Measurements from ENCODE around the gene SERGEF. TPM values are rescaled to one million over a fixed set of nuclear protein-coding genes. Genes with fewer than 3 reads are reported as not detected.
A peak's percentile ranks its signal among the peaks of the same experiment; 100 is the strongest.

SERGEF gene
- total RNA-seq, 1 experiment from 2014 or later, result 30.8 TPM

DNA sequence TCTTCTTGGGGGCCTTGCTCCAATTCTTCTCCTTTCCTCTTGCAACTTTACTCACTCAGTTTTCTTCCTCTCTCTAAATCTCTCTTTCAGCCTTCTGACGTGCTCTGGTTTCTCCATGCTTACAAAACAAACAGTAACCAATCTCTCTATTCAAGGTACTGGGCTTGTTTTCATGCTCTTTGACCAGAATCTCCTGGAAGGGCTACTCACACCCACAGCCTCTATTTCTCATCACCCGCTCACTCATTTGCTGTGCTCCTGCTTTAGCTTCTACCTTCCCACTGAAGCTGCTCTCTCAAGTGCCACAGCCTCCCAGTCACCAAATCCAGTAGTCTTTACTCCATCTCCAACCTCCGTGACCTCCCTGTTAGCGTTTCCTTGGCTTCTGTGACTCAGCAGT, 60.4 kb downstream of the SERGEF start:
- peak; percentile 7 for DNase-seq (ENCODE audit: low read depth)

DNA sequence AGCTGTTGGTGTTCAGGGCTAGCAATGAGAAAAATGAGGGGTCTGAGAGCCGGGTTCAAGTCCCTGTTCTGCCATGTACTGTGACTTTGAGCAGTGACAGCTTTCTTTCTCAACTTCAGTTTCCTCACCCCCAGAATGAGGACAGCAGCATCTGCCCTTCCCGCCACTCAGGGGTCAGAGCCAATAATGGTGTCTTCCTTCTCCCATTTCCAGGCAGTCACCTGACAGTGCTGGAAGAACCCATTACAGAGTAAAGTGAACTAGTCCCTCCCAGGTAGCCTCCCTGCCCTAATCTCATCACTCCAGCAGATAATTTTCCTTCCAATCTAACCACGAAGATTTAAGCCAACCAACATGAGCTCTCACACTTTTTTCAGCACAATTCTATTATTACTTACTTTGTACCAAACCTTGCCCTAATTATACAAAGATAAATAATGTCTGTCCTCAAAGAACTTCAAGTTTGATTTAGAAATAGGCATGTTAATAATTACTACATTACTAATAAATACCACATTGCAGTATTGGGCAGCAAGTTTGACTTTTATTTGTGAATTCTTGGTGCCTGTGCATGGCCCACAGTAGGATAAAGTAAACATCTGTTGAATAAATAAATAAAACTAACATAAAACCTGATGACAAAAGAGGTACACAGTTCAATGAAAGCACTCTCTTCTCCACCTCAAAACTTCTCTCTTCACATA, 61.0 kb downstream of the SERGEF start:
- no peak for DNase-seq (ENCODE audit: low read depth)

DNA sequence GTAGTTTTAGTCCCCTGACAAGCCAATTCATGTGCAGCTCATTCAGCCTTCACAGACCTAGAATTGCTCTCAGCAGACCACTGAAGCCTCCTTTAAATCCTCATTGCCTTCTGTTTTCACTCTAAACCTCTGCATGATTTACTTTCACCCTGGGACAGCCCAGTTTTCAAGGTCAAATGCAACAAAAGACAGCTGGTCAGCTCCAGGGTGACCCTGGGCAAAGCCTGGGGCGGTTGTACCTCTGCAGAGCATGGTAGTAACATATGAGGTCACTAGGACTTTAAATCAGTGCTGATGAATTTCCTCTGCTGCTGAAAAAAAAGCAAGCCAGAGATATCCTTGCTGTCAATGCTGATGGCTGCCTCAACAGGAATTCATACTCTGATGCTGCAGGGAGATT, 62.2 kb downstream of the SERGEF start:
- DNase-seq (ENCODE audit: low read depth), result no peak

DNA sequence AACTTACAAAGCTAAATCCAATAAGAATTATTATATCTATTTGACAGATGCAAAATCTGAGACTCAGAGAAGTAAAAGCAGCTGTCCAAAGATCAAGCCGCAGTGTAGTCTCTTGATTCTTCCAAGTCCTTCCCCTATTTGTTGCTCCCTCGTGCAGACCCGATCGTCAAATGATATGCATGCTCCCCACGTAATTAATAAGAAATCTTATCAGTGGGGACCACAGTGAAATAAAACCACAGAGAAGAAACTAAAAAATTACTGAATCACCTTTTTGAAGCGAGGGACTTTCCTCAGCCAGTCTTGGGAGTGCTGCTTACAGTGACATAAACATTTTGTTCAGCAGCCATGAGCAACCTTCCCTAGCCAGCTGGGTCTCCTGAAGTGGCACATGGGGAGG, 64.6 kb downstream of the SERGEF start:
- no peak for DNase-seq (ENCODE audit: low read depth)

DNA sequence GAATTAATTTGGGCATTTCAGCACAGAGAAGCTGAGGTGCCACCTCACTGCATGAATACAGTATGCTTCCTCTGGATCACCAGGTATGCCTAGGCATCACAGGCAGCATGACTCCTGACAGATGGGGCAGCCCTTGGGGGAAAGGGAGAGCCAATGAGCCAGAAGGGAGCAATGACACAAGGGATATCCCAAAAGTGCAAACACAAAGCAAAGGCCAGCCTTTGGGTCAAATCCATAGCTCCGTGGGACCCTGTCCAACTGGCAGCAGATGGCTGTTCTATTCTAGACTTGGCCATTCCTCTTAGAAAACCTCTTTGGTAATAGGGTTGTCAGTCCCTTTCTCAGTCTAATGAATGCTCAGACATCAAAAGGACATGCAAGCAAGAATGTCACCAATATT, 73.3 kb downstream of the SERGEF start:
- DNase-seq (ENCODE audit: low read depth), result no peak

DNA sequence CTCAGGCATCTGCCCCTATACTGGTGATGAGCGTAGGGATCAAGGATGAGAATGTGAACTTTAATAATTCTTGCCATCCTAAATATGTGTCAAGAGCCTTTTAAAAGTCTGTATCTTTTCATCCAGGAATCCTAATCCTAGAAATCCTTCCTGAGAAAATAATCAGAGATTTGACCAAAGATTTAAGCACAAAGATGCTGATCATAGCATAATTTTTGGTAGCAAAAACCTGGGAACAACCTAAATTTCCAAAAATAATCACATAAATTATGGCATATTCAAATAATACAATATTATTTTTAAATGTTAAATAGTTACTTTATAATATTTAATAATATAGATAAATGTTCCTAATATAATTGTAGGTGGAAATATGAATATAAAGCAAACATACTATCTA, 76.1 kb downstream of the SERGEF start:
- no peak for DNase-seq (ENCODE audit: low read depth)

DNA sequence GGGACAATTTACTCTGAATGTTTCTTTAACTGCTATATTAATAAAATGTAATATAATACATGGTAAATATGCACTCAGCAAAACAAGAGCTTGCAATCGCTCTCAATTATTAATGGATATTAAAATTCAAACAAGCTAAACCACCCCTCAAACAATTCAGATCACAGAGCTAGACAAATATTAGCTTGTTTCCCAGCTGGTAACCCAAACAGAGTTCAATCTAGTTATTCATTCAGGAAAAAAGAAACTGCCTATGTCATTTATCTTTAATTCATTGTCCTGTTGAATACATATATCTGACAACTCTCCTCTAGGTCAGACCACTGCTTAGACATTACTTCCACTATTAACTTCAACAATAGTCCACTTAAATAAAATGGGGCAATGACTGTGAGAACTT, 78.7 kb downstream of the SERGEF start:
- DNase-seq (ENCODE audit: low read depth), result no peak

DNA sequence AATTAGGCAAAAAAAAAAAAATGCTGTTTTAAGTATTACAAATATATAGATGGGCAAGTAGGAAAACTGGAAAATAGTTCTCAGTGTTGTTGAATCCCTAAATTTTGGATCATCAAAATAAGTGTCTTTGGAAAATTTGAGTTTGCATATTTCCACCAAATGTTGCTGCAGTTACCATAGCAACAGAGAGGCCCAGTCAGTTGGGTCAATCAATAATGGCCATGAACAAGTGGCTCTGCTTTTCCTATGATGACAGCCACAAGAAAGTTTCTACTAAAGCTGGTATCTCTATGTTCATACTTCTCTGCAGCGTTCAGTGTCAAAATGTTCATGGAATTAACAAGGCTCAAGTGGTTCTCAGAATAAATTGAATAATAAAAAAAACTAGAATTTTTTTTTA, 79.1 kb downstream of the SERGEF start:
- DNase-seq (ENCODE audit: low read depth), result no peak

DNA sequence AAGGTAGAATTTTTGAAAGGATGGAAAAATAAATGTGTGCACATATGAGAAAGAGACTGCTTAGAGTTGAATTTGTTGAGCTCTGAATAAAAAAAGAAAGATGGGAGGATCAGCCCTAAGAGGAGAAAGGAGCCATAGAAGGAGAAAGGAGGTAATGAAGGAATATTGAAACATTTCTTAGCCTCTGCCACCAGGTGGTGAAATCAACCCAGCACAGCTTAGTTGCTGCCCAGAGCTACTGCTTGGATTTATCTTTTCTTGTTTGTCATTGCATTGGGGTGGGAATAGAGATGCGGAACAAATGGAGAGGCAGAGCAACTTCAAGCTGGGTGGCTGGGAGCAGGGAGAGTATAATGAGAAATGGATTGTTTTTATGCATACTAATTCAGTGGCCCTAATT, 80.4 kb downstream of the SERGEF start:
- no peak for DNase-seq (ENCODE audit: low read depth)

DNA sequence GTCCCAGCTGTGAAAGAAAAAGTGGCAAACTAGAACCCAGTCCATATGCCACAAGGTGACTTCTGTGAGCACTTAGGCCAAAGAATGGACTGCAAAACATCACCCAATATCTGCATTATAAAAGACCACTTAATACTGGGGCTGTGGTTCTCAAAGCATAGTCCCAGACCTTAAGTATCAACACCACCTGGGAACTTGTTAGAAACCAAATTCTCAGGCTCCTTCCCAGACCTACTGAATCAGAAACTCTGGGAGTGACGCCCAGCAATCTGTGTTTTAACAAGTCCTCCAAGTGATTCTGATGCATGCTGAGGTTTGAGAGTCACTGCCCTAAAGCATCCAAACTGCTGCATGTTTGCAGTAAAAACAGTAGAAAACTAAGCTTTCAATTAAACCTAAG, 81.3 kb downstream of the SERGEF start:
- DNase-seq (ENCODE audit: low read depth), result no peak

DNA sequence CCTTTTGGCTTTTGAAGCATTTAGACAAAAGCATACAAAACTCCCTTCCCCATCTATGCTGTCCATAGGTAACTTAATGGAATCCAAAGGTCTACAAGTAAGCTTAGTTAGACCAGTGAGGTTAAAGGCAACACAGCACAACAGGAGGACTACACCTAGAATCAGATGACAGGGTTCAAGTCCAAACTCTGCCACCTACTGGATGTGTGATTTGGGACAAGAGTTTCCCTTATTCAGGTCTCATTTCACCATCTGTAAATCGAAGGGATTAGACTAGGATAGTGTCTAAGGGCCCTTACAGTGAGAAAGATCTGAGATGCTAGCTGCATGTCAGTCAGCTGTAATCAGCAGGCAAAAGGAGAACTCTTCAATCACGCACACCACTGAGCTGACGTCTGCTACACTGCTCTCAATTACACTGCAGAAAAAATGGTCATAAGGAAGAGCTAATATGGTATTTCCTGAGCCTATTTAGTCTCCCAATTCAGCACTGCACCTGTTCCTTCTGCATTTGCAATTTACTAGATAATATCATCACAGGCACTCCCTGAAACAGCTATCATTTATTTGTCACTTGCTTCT, 82.2 kb downstream of the SERGEF start:
- no peak for DNase-seq (ENCODE audit: low read depth)

DNA sequence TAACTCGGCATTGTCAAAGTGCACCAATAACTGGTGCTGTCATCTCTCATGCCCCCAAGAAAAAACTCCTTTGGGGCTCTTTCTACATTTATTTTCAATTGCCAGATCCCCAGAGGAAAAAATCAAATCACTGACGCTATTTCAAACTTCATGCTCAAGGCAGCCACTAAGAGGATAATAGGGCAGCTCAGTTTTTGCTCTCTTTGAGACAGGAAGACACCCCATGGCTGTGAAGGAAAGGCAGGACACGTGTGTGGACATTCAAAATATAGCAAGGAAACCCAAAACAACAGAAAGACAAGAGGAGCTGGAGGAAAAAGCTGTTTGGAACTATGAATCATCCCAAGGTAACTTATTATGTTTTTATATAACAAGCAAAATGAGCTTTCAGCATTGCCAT, 83.7 kb downstream of the SERGEF start:
- DNase-seq (ENCODE audit: low read depth), result no peak

DNA sequence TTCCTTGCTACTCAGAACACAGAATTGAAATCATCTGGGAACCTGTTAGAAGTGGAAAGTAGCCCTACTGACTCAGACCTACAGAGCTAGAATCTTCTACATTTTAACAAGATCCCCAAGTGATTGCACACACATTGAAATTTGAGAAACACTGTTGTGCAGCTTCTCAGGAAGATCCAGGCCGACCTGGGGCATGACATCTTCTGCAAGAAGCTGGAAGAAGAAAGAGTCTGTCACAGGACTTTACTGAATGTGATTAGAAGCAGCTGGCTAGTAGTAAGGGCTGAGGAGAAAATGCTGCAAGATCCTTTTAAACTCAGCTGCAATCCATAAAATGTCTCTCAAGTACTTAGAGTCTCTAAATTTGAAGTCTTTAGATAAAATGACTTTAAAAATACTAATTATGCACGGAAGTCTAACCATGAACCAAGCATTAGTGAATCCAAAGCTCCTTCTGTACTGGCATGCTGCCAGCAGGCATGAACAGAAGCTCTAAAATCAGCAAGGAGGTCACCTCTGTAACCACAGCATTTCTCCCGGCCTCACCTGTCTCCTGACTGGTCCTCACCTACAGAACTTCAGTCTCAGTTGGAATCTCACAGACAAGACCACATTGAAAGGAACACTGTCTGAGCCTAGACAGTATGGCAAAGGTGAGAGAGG, 85.0 kb downstream of the SERGEF start:
- no peak for DNase-seq (ENCODE audit: low read depth)

DNA sequence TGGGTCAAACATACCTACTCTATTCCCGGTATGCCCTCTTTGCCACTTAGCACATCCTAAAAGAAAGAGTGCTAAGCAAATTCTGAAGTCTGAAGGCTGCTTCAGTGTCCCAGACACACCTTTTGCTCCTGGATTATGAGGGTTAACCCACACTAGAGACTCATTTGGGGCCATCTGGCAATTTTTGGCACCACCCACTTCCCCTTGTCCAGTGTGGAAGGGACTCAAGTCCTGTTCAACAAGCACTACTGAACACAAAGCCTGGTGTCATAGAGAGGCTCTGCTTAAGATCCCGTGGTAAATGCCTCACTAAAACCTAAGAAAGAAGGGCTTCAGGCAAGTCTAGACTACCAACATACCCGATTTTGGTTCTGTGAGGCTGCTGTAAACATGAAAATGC, 85.8 kb downstream of the SERGEF start:
- DNase-seq (ENCODE audit: low read depth), result no peak

DNA sequence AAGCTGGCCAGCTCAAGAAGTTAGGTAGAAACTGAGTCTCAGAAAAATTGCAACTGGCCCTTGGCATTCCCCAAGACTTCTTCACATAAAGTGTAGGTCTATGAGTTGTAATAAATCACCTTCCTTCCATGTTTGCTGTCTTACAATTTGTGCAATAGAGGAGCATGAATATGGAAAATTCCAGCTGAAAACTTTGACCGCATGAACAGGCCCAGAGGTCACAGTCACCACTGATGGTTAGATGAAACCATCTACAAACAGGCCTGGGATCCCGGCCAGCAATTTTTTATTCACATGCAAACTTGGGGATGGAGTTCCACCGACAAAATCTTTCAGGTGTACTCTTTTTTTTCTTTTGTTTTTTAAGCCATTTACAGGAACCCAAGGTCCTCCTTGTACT, 88.1 kb downstream of the SERGEF start:
- no peak for DNase-seq (ENCODE audit: low read depth)

DNA sequence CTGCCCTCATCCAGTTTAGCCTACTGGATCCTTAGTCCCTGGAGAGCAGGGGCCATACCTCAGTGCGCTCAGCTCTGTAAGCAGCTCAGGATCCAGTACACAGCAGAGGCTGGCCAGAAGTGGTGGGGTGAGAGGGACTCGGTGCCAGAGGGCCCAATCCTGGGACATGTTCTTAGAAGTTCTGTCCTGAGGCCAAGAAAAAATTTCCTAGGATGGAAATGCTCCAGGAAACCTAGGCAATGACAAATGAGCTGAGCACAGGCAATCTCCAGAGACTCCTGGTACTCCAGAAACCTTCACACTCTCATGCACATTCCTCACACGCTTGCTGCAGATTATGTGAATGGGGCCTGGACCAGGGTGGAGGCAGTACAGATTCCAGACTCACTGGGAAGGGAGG, 89.6 kb downstream of the SERGEF start:
- DNase-seq (ENCODE audit: low read depth), result no peak

DNA sequence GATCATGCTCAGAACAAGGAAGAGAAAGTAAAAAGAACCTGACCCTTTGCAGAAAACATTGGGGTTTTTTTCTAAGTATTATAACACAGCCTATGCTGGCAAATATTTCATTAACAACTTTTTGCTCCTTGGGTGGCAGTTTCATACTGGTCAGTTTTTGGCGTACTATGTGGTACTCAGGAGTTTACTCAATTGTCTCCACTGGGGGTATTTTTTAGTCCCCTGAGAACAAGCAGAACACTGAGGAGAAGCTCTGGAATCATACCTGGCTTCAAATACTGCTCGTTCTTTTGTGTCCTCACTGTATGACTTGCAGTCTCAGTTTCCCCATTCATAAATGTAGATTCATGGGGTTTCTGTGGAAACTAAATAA, 90.4 kb downstream of the SERGEF start:
- no peak for DNase-seq (ENCODE audit: low read depth)

DNA sequence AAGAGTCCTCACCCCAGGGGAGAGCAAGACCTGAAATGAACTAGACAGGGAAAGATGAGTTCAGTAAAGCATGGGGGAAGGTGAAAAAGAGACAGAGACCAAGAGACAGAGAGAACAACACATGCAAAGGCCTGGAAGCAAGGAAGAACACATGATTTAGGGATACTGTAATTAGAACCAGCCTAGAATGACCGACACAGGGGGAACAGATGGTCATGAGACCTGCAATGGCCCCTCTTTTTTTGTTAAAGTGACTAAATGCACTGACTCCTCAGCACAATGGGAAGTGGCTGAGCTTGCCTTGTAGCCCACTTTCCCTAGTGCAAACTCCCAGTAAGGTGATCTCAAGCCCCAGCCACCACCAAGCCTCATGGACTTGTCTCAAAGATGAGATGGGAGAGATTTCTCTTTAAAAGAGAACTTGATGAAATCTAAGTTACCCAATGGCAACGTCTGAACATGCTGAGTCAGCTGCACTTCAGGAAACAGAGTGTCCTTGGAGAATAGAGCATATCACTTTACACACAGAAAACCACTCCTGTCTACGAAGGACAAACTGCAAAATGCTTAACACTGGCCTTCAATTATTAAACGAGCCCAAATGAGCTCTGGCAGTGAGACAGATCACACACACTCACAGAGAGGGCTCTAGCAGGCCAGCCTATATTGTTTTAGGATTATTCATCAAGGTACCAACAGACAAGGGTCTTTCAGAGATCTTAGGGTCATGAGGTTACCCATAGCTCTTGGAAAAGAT, 91.0 kb downstream of the SERGEF start:
- peak; percentile 23 for DNase-seq (ENCODE audit: low read depth)

DNA sequence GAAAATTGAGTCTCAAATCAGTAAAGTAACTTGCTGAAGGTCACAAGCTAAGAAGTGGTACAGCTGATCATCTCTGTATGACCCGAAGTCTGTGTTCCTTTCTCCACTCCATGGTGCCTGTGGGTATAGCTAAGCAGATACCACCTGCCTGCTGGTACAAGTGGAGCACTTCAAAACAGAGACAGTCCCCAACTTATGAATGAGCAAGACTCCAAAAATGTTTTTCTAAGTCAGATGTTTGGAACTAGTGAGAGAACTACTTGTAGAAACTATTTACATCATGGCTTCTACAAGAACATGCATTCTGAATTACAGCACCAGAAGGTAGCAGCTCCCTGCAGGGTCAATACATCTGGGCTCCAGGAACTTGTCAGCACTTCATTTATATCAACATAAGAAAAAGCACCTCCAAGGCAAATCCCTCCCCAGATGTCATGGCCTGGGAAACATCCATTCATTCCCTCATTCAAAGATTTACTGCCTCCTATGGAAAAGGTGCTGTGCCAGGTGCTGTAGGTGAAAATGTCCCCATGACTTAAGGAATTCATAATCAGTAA, 94.7 kb downstream of the SERGEF start:
- DNase-seq (ENCODE audit: low read depth), result no peak

DNA sequence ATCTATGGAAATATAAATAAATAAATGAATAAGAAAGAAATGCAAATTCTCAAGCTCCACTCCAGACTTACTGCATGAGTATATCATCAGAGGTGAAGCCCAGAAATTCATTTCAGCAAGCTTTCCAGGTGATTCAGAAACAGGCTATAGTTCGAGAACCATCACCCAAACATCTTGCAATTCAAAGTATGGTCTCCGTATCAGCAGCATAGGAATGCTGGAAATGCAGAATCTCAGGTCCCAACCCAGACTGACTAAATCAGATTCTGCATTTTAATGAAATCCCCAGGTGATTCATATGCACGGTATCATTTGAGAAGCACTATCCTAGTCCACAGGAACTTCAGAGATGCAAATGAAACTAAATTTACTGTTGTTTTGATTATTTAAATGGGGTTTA, 95.3 kb downstream of the SERGEF start:
- no peak for DNase-seq (ENCODE audit: low read depth)

DNA sequence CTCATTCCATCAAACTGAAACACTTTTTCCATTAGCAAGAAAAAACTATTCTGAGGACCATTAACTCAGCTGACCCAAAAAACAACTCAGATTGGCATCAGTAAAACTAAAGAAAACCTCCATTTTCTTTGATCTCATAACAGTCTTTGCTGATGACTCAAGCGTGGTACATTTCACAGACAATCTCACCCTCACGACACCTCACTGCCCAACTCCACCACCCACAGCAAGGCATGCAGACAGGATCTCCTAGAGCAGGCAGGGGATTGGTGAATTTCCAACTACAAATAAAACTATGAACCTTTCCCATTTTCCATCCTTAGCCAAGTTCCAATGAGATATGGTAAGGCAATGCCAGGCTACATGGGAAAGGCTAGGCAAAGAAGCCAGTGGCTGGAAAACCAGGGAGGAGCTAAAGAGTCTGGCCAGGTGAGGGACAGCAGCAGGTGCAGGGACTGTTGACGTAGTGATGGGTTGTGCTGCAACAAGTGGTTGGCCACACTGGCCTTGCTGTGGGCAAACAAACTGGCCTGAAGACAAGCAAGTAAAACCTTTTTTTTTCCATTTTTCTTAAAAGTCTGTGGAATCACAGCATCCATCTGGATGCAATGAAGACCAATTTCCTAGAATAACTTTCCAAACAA, 97.2 kb downstream of the SERGEF start:
- DNase-seq (ENCODE audit: low read depth), result peak; percentile 20

DNA sequence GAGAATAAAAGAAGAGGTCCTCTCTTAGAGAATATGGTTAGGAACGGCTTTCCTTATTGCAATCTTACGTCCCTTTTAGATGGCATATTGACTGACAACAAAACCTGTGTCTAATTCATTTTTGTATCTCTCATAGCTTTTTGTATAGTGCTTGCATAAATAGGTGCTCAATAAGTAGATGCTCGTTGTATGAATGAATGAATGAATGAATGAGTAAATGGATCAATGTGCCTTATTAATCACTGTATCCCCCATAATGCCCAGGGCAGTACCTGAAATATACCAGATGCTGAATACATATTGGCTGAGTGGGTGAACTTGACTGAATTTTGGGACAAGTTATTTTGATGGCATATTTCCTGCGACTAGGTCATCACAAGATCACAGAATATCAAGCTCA, 97.9 kb downstream of the SERGEF start:
- DNase-seq (ENCODE audit: low read depth), result no peak

Measured in HT1080 (cell line).